Esophagus muscularis mucosa (tissue), 3 donors: Measurements from ENCODE around the gene DAAM1.

Experiments
- POLR2A ChIP-seq: fragments of 450-650 bp; IDR thresholded peaks from one replicate; pipeline ENCODE4 v1.6.1; 2017; ENCODE audit warnings: antibody characterized with exemption, moderate library complexity, mild to moderate bottlenecking, low read depth
- POLR2AphosphoS5 ChIP-seq, 2 donors: sonication (generic); formaldehyde crosslinking; IDR thresholded peaks; one replicate each; pipeline ENCODE4 v1.6.1; 2017; ENCODE audit warnings: antibody characterized with exemption in 2 of 2
- TF ChIP-seq, protein P1 (sequence below), 3 experiments: fragments of 200-600 bp in 2 of 3; fragments of 450-650 bp in 1 of 3; sonication (generic) in 2 of 3; IDR thresholded peaks; one replicate each; pipeline ENCODE4 v1.5.1; 2017 to 2019; ENCODE audit warnings: antibody characterized with exemption in 3 of 3, mild to moderate bottlenecking in 2 of 3, moderate library complexity in 1 of 3

DNA sequence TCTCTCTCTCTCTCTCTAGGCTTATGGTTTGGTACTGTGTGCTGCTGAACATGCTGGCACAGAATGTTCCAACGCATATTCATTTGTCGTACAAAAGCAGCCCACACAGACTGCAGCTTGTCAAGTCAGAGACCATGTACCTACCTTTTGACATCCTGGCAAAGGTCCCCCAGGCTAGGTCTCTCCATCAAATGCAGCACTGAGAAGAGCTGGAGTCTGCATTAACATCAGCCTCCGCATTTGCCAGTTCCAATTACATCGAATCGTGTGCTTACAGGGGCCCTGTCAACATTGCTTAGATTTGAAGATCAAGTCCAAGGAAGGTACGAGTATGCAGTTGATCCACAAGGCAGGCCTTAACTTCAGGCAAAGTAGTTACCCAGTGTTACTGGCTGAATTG lies 228.8 kb downstream of the DAAM1 start:
- TF ChIP-seq, protein P1, sequence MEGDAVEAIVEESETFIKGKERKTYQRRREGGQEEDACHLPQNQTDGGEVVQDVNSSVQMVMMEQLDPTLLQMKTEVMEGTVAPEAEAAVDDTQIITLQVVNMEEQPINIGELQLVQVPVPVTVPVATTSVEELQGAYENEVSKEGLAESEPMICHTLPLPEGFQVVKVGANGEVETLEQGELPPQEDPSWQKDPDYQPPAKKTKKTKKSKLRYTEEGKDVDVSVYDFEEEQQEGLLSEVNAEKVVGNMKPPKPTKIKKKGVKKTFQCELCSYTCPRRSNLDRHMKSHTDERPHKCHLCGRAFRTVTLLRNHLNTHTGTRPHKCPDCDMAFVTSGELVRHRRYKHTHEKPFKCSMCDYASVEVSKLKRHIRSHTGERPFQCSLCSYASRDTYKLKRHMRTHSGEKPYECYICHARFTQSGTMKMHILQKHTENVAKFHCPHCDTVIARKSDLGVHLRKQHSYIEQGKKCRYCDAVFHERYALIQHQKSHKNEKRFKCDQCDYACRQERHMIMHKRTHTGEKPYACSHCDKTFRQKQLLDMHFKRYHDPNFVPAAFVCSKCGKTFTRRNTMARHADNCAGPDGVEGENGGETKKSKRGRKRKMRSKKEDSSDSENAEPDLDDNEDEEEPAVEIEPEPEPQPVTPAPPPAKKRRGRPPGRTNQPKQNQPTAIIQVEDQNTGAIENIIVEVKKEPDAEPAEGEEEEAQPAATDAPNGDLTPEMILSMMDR (IDR thresholded peaks at IDR 0.05), result no peak
- no peak for TF ChIP-seq POLR2AphosphoS5 (IDR thresholded peaks at IDR 0.05)
- TF ChIP-seq POLR2A, result no peak
